Measurements from ENCODE around the gene FBXO45.

DNA sequence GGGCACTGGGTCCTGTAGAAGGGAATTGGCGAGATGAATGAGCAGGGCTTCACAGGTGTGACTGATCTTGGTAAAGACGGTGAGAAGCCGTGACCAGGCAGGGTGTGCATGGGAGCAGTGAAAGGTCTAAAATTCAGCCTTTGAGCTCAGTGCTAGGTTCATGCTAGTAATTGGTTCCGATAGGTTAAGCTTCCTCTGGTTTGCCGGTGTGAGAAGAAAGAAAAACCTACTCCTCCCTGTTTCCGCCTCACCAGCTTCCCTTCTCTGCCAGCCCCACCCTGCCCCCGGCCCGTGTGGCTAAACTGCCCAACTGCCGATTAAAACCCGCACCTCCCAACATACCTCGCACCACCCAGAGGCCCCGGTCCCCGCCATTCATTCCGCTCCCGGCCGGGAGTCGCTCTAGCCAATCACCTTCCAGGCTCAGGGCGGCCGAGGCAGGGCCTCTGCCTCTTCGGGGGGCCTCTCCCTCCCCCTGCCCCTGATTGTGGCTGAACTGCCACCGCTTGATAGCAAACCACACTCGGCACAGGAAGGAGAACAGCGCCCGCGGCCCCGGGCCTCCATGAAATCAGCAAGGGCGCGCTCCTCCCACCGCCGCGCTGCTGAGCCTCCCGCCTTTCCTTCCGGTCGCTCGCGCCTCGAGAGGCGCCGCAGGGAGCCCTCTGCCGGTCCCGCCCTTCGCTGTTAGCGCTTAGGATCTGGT is 63.7 kb downstream of the FBXO45 start:
- no peak for TF ChIP-seq CTCF (IDR thresholded peaks at IDR 0.05)
- peak in 1 of 3 donors; percentile 21 for TF ChIP-seq POLR2AphosphoS5 (IDR thresholded peaks at IDR 0.05)
